ENCODE measurements around the gene TDRD12.
"Not testable (repeated sequence)": the region's sequence is repeated elsewhere in the genome, so short reads cannot be mapped to it uniquely, and the experiment has no call there.

Gene TDRD12

DNA sequence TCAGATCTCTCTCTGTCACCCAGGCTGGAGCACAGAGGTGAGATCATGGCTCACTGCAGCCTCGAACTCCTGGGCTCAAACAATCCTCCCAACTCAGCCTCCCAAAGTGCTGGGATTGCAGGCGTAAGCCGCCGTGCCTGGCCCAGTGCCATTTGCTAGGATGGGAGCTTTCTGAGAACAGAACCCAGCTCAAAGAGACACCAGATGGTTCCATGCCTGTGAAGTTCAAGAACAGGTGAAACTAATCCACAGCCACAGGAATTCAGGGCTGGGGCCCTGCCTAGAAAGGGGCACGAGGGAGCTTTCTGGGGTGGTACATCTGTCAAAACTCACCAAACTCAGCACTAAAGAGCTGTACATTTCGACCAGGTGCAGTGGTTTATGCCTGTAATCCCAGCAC is 145.8 kb downstream of the TDRD12 start:
- Mint-ChIP-seq H3K4me3 (no peak overlapping the region), H3K27me3 (no peaks in the 10 kb centered on the region), H3K36me3 (no peaks in the 10 kb centered on the region), H3K27ac (no peak overlapping the region), H3K9me3 (ENCODE audit: low read depth) (no peaks in the 10 kb centered on the region), H3K4me1 (ENCODE audit: low read depth) (no peaks in the 10 kb centered on the region)

- no peaks in the 10 kb centered on the region for H3K27me3 Mint-ChIP-seq
- no peaks in the 10 kb centered on the region for H3K36me3 Mint-ChIP-seq
- no peaks in the 10 kb centered on the region for H3K4me1 Mint-ChIP-seq (ENCODE audit: low read depth)
- no peak overlapping the region for H3K4me3 Mint-ChIP-seq
- H3K27ac Mint-ChIP-seq = no peak overlapping the region
- no peaks in the 10 kb centered on the region for H3K9me3 Mint-ChIP-seq (ENCODE audit: low read depth)
Observed at GRCh38 chr19:32866061-32866460, 146.5 kb downstream of the TDRD12 start.

DNA sequence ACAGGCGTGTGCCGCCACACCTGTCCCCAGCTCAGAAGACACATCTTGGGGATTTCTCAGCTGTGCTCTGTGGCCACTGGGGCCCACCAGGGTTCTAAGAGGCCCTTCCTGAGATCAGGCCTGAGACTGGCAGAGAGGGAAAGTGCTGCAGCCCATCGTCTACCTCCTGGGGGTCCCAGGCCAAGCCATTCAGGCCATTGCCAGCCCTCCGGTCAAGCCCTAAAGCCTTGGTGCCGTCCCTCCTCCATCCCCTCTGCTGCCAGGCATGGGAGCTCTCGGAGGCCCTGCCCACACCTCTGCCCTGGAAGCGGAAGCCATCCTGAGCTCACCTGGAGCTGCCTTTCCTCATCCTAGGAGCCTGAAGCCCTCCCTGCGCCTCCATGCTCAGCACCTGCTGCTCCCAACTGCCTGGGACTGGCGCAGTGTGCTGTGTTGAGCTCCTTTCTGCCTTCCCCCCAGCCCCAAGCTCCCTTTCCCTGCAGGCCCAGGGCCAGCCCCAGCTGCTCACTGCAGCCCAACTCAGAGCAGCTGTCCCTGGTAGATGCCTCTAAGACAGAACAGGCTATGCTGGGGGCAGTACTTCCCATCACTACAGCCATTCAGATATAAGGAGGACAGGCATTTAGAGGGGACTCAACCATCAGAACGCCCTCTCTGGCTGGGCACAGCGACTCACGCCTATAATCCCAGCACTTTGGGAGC is 147.1 kb downstream of the TDRD12 start:
- H3K4me1 Mint-ChIP-seq (ENCODE audit: low read depth) = no peaks in the 10 kb centered on the region
- no peak overlapping the region for H3K27ac Mint-ChIP-seq
- no peaks in the 10 kb centered on the region for H3K27me3 Mint-ChIP-seq
- no peak overlapping the region for H3K4me3 Mint-ChIP-seq
- H3K9me3 Mint-ChIP-seq (ENCODE audit: low read depth) = no peaks in the 10 kb centered on the region
- no peaks in the 10 kb centered on the region for H3K36me3 Mint-ChIP-seq

DNA sequence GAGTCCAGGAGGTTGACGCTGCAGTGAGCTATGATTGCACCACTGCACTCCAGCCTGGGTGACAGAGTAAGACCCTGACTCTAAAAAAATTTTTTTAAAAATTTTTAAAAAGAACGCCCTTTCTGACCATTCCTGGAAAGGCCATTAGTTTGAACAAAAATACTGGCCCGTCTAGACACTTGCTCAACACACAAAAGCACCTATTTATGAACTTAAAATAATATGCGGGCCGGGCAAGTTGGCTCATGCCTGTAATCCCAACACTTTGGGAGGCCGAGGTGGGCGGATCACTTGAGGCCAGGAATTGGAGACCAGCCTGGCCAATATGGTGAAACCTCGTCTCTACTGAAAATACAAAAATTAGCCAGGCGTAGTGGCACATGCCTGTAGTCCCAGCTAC is 147.9 kb downstream of the TDRD12 start:
- not testable (repeated sequence) for H3K4me1 Mint-ChIP-seq (ENCODE audit: low read depth); H3K9me3 Mint-ChIP-seq (ENCODE audit: low read depth); H3K27me3 Mint-ChIP-seq; H3K4me3 Mint-ChIP-seq; H3K27ac Mint-ChIP-seq; H3K36me3 Mint-ChIP-seq

DNA sequence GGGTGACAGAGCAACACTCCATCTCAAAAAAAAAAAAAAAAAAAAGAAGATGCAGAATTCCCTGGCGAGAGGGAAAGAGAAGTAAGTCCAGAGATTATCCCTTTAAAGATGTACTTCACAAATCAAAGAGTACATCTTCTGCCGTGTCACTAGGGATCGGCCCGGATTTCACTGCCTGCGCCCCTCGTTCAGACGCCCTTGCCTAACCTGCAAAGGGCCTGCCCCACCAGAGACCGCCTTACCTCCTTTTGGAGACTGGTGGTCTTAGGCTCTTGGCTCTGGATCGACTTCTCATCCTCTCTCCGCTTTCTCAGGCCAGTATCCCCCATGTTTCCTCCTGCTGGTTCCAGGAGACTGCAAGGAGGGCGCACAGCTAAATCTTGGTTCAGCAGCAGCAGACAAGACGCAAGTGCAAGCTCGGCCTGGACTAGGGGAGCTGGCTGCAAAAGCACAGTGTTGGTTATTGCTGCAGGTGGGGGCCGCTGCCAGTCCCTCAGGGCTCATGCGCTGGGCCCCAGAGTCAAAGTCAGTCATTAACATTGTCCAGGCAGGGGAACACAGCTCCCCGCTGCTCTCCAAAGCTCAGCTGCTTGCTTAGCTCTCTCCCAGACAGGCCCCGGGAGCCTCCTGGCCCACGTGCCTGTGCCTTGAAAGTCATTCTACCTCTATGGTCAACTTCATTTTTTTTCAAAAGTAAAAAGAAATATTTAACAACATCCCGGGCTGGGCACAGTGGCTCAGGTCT is 148.8 kb downstream of the TDRD12 start:
- H3K4me3 Mint-ChIP-seq = no peak overlapping the region
- no peaks in the 10 kb centered on the region for H3K36me3 Mint-ChIP-seq
- H3K4me1 Mint-ChIP-seq (ENCODE audit: low read depth) = no peaks in the 10 kb centered on the region
- H3K27ac Mint-ChIP-seq = no peak overlapping the region
- no peaks in the 10 kb centered on the region for H3K9me3 Mint-ChIP-seq (ENCODE audit: low read depth)
- no peaks in the 10 kb centered on the region for H3K27me3 Mint-ChIP-seq

- H3K4me1 Mint-ChIP-seq (ENCODE audit: low read depth) = no peaks in the 10 kb centered on the region
- H3K4me3 Mint-ChIP-seq = no peak within 1 kb of the TSS
- no peaks in the 10 kb centered on the region for H3K9me3 Mint-ChIP-seq (ENCODE audit: low read depth)
- H3K27me3 Mint-ChIP-seq = no peaks in the 10 kb centered on the region
- H3K27ac Mint-ChIP-seq = no peak within 1 kb of the TSS
- no peaks in the 10 kb centered on the region for H3K36me3 Mint-ChIP-seq
Observed at GRCh38 chr19:32869369-32869965, 149.9 kb downstream of the TDRD12 start, which contains the start of gene SLC7A9. Gene SLC7A9 (minus strand): TSS chr19:32869767. CDS start chr19:32868534, 1,233 bp downstream.

GRCh38 chr19:32869966-32870573 is 150.5 kb downstream of the TDRD12 start:
- H3K27me3 Mint-ChIP-seq = no peaks in the 10 kb centered on the region
- no peak overlapping the region for H3K4me3 Mint-ChIP-seq
- no peaks in the 10 kb centered on the region for H3K9me3 Mint-ChIP-seq (ENCODE audit: low read depth)
- no peaks in the 10 kb centered on the region for H3K36me3 Mint-ChIP-seq
- H3K4me1 Mint-ChIP-seq (ENCODE audit: low read depth) = no peaks in the 10 kb centered on the region
- H3K27ac Mint-ChIP-seq = no peak overlapping the region

DNA sequence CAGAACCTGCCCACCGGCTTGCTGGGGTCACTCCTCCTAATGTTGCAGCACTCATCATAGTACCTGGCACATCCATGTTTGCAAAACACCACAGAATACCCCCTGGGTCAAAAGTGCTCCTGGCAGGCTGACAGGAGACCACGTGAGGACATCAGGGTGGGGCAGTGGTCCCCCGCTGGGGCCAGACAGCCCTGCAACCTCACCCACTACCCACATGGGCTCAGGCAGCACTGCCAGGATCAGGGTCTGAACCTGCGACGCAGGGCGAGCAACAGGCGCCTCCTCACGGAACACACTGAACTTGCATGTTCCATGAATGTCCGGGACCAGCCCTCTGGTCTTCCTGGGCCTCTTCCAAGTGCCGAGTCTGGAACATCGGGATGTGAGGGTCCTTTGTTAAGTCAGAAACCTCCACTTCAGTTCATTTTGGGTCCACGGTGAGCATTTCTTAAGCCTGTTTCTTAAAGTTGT is 151.4 kb downstream of the TDRD12 start:
- no peak overlapping the region for H3K27ac Mint-ChIP-seq
- no peaks in the 10 kb centered on the region for H3K27me3 Mint-ChIP-seq
- no peaks in the 10 kb centered on the region for H3K4me1 Mint-ChIP-seq (ENCODE audit: low read depth)
- H3K9me3 Mint-ChIP-seq (ENCODE audit: low read depth) = no peaks in the 10 kb centered on the region
- no peak overlapping the region for H3K4me3 Mint-ChIP-seq
- no peaks in the 10 kb centered on the region for H3K36me3 Mint-ChIP-seq

GRCh38 chr19:32872391-32872790 is 152.8 kb downstream of the TDRD12 start:
- no peaks in the 10 kb centered on the region for H3K9me3 Mint-ChIP-seq (ENCODE audit: low read depth)
- H3K4me1 Mint-ChIP-seq (ENCODE audit: low read depth) = no peaks in the 10 kb centered on the region
- H3K36me3 Mint-ChIP-seq = no peaks in the 10 kb centered on the region
- H3K4me3 Mint-ChIP-seq = no peak overlapping the region
- H3K27me3 Mint-ChIP-seq = no peaks in the 10 kb centered on the region
- H3K27ac Mint-ChIP-seq = no peak overlapping the region

DNA sequence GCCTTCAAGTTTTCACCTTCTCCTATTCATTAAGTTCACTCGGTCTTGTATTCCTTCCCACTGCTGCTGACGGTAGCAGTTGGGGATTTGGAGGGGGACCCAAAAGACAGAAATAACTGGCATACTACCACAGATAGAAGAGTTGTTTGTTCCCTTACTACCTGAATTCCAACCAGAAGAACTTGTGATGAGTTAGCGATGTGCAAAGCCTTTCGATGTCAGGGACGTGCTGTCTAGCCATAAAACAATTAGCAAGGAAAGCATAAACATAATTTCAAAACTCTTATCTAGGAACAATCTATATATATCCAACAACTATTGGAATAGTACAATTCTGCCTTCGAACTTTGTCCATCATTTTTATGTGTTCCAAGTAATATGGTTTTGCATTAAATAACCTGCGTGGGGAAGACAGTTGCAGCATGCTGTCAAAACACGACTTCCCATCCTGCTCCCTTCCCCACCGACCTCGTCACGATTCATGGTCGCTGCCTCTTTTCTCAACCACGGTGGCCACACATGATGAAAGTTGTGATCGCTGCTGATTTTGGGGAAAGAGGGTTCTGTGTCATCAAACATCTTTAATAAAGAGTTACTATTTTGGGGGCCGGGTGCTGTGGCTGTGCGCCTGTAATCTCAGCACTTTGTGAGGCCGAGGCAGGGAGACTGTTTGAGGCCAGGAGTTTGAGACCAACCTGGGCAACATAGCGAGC is 153.8 kb downstream of the TDRD12 start:
- no peak overlapping the region for H3K4me3 Mint-ChIP-seq
- no peaks in the 10 kb centered on the region for H3K4me1 Mint-ChIP-seq (ENCODE audit: low read depth)
- no peaks in the 10 kb centered on the region for H3K27me3 Mint-ChIP-seq
- no peaks in the 10 kb centered on the region for H3K36me3 Mint-ChIP-seq
- no peak overlapping the region for H3K27ac Mint-ChIP-seq
- no peaks in the 10 kb centered on the region for H3K9me3 Mint-ChIP-seq (ENCODE audit: low read depth)

- H3K4me1 Mint-ChIP-seq (ENCODE audit: low read depth) = no peaks in the 10 kb centered on the region
- H3K27ac Mint-ChIP-seq = no peak overlapping the region
- H3K27me3 Mint-ChIP-seq = no peaks in the 10 kb centered on the region
- no peaks in the 10 kb centered on the region for H3K36me3 Mint-ChIP-seq
- no peaks in the 10 kb centered on the region for H3K9me3 Mint-ChIP-seq (ENCODE audit: low read depth)
- H3K4me3 Mint-ChIP-seq = no peak overlapping the region
Observed at GRCh38 chr19:32874605-32875004, 155.0 kb downstream of the TDRD12 start.

DNA sequence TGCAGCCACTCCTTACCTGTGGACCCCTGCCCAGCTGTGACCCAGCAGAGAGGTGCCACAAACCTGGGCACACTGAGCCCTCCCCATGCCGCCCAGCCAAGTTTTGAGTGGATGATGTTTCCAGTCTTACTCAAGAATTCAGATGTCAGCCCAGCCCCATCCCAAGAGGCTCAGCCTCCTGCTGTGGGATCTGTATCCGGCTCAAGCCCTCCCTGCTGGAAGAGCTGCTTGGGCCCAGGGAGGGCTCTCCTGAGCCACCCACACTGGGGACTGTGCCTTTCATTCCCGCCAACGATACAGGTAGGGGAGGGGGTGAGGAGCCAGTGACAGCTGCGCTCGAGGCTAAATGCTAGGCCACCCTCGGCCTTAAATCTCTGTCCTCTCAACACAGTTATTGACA is 155.9 kb downstream of the TDRD12 start:
- Mint-ChIP-seq H3K4me3 (no peak overlapping the region), H3K9me3 (ENCODE audit: low read depth) (no peaks in the 10 kb centered on the region), H3K27ac (no peak overlapping the region), H3K4me1 (ENCODE audit: low read depth) (no peaks in the 10 kb centered on the region), H3K27me3 (no peaks in the 10 kb centered on the region), H3K36me3 (no peaks in the 10 kb centered on the region)

- Mint-ChIP-seq H3K4me3 (no peak overlapping the region), H3K27ac (no peak overlapping the region), H3K4me1 (ENCODE audit: low read depth) (no peaks in the 10 kb centered on the region), H3K36me3 (no peaks in the 10 kb centered on the region), H3K27me3 (no peaks in the 10 kb centered on the region), H3K9me3 (ENCODE audit: low read depth) (no peaks in the 10 kb centered on the region)
Observed at GRCh38 chr19:32876236-32876918, 156.8 kb downstream of the TDRD12 start.

DNA sequence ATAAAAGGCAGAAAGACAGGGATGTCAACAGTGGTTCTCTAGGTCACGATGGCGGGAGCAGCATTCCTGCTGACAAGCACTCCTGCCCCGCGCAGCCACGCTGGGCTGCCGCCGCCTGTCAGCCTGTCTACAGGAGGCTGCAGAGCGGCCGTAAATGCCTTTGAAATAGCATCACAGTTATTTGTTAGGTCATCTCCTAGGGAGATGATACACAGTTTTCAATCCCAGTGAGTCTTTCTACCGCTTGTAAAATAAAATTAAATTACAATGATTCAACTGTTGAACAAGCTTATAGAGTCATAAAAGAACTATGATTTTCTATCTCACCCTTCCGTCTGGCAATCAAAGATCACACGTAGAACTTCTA is 157.3 kb downstream of the TDRD12 start:
- H3K27ac Mint-ChIP-seq = no peak overlapping the region
- H3K36me3 Mint-ChIP-seq = no peaks in the 10 kb centered on the region
- H3K9me3 Mint-ChIP-seq (ENCODE audit: low read depth) = no peaks in the 10 kb centered on the region
- no peaks in the 10 kb centered on the region for H3K27me3 Mint-ChIP-seq
- H3K4me1 Mint-ChIP-seq (ENCODE audit: low read depth) = no peaks in the 10 kb centered on the region
- no peak overlapping the region for H3K4me3 Mint-ChIP-seq
